BLaER1 (cell line): Measurements from ENCODE around the gene EFCAB11.

Source experiments
- H3K27ac ChIP-seq: shearing (Covaris generic); formaldehyde crosslinking; 2 replicates; pipeline ENCODE4 v1.8.1; 2022
- H3K27me3 ChIP-seq: shearing (Covaris generic); formaldehyde crosslinking; 2 replicates; pipeline ENCODE4 v1.8.1; 2022
- H3K36me3 ChIP-seq: shearing (Covaris generic); formaldehyde crosslinking; 2 replicates; pipeline ENCODE4 v1.8.1; 2022
- H3K4me1 ChIP-seq: shearing (Covaris generic); formaldehyde crosslinking; 2 replicates; pipeline ENCODE4 v1.8.1; 2022
- H3K4me2 ChIP-seq: shearing (Covaris generic); formaldehyde crosslinking; 2 replicates; pipeline ENCODE4 v1.8.1; 2022
- H3K4me3 ChIP-seq: shearing (Covaris generic); formaldehyde crosslinking; 2 replicates; pipeline ENCODE4 v1.8.1; 2022
- H3K9ac ChIP-seq: shearing (Covaris generic); formaldehyde crosslinking; 2 replicates; pipeline ENCODE4 v1.8.1; 2022
- H3K9me3 ChIP-seq: shearing (Covaris generic); formaldehyde crosslinking; 2 replicates; pipeline ENCODE4 v1.8.1; 2022
- H4K20me1 ChIP-seq: shearing (Covaris generic); formaldehyde crosslinking; 2 replicates; pipeline ENCODE4 v1.8.1; 2022
- Cebpa-rat ChIP-seq: shearing (Covaris generic); IDR thresholded peaks from 2 replicates; pipeline ENCODE4 v1.8.1; 2022

The EFCAB11 gene

GRCh38 chr14:89856871-89857345, 97.6 kb downstream of the EFCAB11 start:
- no peak overlapping the region for H3K9ac ChIP-seq
- H3K27me3 ChIP-seq = no peaks in the 10 kb centered on the region
- no peak overlapping the region for H3K27ac ChIP-seq
- H3K36me3 ChIP-seq = no peaks in the 10 kb centered on the region
- no peak overlapping the region for H3K4me3 ChIP-seq
- no peaks in the 10 kb centered on the region for H3K4me1 ChIP-seq
- TF ChIP-seq Cebpa-rat = no peak
- H3K4me2 ChIP-seq = no peak overlapping the region
- H4K20me1 ChIP-seq = no peaks in the 10 kb centered on the region
- no peaks in the 10 kb centered on the region for H3K9me3 ChIP-seq

DNA sequence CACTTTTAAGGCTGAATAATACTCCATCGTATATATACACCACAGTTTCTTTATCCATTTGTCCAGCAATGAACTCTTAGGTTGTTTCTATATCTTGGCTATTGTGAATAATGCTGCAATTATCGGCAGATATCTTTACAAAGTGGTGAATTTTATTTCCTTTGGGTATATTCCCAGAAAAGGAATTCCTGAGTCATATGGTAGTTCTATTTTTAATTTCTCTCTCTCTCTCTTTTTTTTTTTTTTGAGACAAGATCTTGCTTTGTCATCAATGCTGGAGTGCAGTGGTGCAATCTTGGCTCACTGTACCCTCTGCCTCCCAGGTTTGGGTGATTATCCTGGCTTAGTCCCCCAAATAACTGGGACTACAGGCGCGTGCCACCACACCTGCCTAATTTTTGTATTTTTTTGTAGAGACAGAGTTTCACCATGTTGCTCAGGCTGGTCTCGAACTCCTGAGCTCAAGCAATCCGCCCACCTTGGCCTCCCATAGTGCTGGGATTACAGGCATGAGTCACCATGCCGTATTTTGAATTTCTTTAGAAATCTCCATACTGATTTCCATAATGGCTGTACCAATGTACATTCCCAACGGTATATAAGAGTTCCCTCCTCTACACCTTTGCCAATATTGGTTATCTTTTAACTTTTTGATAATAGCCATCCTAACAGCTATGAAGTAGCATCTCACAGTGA, 98.4 kb downstream of the EFCAB11 start:
- no peaks in the 10 kb centered on the region for H3K36me3 ChIP-seq
- H3K27ac ChIP-seq = no peak overlapping the region
- H3K4me2 ChIP-seq = no peak overlapping the region
- no peak for TF ChIP-seq Cebpa-rat
- no peaks in the 10 kb centered on the region for H4K20me1 ChIP-seq
- no peak overlapping the region for H3K4me3 ChIP-seq
- no peak overlapping the region for H3K9ac ChIP-seq
- no peaks in the 10 kb centered on the region for H3K27me3 ChIP-seq
- H3K4me1 ChIP-seq = peaks cover under 1% of the 10 kb centered on the region; the same call in 1 of the 2 replicates
- H3K9me3 ChIP-seq = no peaks in the 10 kb centered on the region

DNA sequence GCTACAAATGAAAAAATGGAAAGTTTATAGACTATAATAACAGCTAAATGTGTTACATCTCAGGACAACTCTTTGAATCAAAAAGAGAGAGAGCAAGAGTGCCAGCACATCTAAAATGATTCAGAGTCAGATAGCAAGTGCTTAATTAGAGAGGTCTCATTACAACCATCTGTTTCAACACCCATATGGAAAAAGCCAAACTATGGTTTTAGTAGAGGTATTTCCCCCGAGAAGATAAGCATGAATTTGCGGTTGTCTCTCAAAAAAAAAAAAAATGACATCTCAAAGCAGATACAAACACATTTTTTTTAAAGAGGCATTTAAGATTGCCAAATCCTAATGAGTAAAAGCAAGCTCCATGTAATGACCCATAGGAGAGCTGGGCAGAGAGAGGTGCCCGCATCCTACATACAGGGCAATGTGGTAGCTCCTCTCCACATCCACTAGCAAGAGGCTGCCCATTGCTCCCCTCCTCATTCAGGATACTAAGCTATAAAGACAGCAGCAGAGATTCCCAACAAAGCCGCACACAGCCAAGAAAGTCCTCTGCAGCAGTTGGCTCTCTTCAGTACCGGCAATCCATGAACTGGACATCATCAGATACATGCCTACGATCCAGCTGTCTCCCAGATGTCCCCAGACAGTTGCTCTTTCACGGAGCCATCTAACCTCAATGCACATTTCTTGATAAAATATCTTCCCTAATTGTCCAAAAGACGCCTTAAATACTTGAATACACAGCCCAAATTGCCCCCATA, 100.4 kb downstream of the EFCAB11 start:
- H3K9me3 ChIP-seq = no peaks in the 10 kb centered on the region
- no peaks in the 10 kb centered on the region for H3K27me3 ChIP-seq
- TF ChIP-seq Cebpa-rat = no peak
- no peak overlapping the region for H3K4me3 ChIP-seq
- no peak overlapping the region for H3K27ac ChIP-seq
- H4K20me1 ChIP-seq = no peaks in the 10 kb centered on the region
- H3K9ac ChIP-seq = no peak overlapping the region
- peaks cover 9% of the 10 kb centered on the region for H3K4me1 ChIP-seq
- no peaks in the 10 kb centered on the region for H3K36me3 ChIP-seq
- H3K4me2 ChIP-seq = no peak overlapping the region

- no peak overlapping the region for H3K4me2 ChIP-seq
- H3K4me3 ChIP-seq = no peak overlapping the region
- no peaks in the 10 kb centered on the region for H4K20me1 ChIP-seq
- no peaks in the 10 kb centered on the region for H3K27me3 ChIP-seq
- H3K27ac ChIP-seq = no peak overlapping the region
- H3K9ac ChIP-seq = no peak overlapping the region
- H3K4me1 ChIP-seq = peaks cover 9% of the 10 kb centered on the region
- H3K9me3 ChIP-seq = no peaks in the 10 kb centered on the region
- H3K36me3 ChIP-seq = no peaks in the 10 kb centered on the region
- no peak for TF ChIP-seq Cebpa-rat
These were observed 103.4 kb downstream of the EFCAB11 start for GRCh38 chr14:89851106-89851505.

- Histone ChIP-seq H3K36me3 (no peaks in the 10 kb centered on the region), H3K4me1 (peaks cover 9% of the 10 kb centered on the region), H3K4me2 (no peak overlapping the region), H3K4me3 (no peak overlapping the region), H3K9ac (no peak overlapping the region), H3K9me3 (no peaks in the 10 kb centered on the region), H3K27ac (no peak overlapping the region), H3K27me3 (no peaks in the 10 kb centered on the region), H4K20me1 (no peaks in the 10 kb centered on the region)
- no peak for TF ChIP-seq Cebpa-rat
These were observed 104.6 kb downstream of the EFCAB11 start for GRCh38 chr14:89849931-89850330.

DNA sequence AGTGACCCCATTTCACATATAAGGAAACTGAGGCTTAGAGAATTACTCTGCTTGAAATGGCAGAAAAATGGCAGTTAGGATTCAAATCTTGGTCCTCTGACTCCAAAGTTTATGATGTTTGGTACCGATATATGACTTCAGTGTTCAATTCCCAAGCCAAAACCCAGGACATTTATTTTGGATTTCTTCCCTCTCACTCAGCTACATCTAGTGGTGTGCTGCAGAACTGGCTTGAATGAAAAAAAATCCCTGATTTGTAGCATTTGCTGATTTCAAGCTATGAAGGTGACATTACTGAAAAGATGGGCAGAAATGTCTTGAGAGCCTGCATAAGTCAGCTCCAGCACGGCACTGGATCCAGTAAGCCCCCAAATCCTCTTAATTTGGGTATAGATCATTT, 106.4 kb downstream of the EFCAB11 start:
- no peak overlapping the region for H3K4me3 ChIP-seq
- no peak for TF ChIP-seq Cebpa-rat
- H3K9ac ChIP-seq = no peak overlapping the region
- no peaks in the 10 kb centered on the region for H4K20me1 ChIP-seq
- no peaks in the 10 kb centered on the region for H3K36me3 ChIP-seq
- no peak overlapping the region for H3K27ac ChIP-seq
- H3K4me1 ChIP-seq = peaks cover 9% of the 10 kb centered on the region
- H3K4me2 ChIP-seq = no peak overlapping the region
- H3K9me3 ChIP-seq = no peaks in the 10 kb centered on the region
- H3K27me3 ChIP-seq = no peaks in the 10 kb centered on the region

DNA sequence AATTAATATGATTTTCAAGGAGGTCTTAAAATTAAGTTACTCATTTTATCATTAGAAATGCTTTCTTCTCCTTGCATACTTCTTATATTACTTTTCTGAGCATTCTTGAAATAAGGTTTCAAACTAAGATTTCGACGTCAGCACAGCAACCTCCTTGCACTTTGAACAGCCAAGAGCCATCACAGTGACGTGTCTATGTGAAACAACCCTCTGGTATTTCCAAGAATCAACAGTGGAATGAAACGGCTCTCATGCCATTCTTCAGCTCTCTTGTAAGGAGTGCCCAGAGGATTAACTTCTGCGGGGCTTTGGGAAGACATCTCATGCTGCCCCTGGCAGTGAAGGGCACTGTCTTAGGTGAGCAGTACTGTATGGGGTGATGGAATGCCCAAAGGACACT, 109.2 kb downstream of the EFCAB11 start:
- H3K27me3 ChIP-seq = no peaks in the 10 kb centered on the region
- peaks cover 1% of the 10 kb centered on the region; the same call in 1 of the 2 replicates for H3K4me1 ChIP-seq
- H3K9me3 ChIP-seq = no peaks in the 10 kb centered on the region
- H3K4me3 ChIP-seq = no peak overlapping the region
- no peak for TF ChIP-seq Cebpa-rat
- H3K36me3 ChIP-seq = no peaks in the 10 kb centered on the region
- no peak overlapping the region for H3K4me2 ChIP-seq
- H3K9ac ChIP-seq = no peak overlapping the region
- no peak overlapping the region for H3K27ac ChIP-seq
- no peaks in the 10 kb centered on the region for H4K20me1 ChIP-seq

- Histone ChIP-seq H3K4me2 (no peak overlapping the region), H3K9me3 (no peaks in the 10 kb centered on the region), H3K27me3 (no peaks in the 10 kb centered on the region), H3K36me3 (no peaks in the 10 kb centered on the region), H3K27ac (no peak overlapping the region), H4K20me1 (no peaks in the 10 kb centered on the region), H3K4me1 (no peaks in the 10 kb centered on the region), H3K4me3 (no peak overlapping the region), H3K9ac (no peak overlapping the region)
- no peak for TF ChIP-seq Cebpa-rat
These were observed 110.0 kb downstream of the EFCAB11 start for GRCh38 chr14:89844508-89844907.

GRCh38 chr14:89842837-89843236, 111.7 kb downstream of the EFCAB11 start:
- no peaks in the 10 kb centered on the region for H3K27me3 ChIP-seq
- no peaks in the 10 kb centered on the region for H4K20me1 ChIP-seq
- H3K4me2 ChIP-seq = no peak overlapping the region
- no peaks in the 10 kb centered on the region for H3K9me3 ChIP-seq
- no peaks in the 10 kb centered on the region for H3K4me1 ChIP-seq
- no peak overlapping the region for H3K9ac ChIP-seq
- no peaks in the 10 kb centered on the region for H3K36me3 ChIP-seq
- H3K4me3 ChIP-seq = no peak overlapping the region
- no peak for TF ChIP-seq Cebpa-rat
- no peak overlapping the region for H3K27ac ChIP-seq

- TF ChIP-seq Cebpa-rat = no peak
- no peaks in the 10 kb centered on the region for H3K36me3 ChIP-seq
- H4K20me1 ChIP-seq = no peaks in the 10 kb centered on the region
- H3K4me2 ChIP-seq = no peak overlapping the region
- H3K27ac ChIP-seq = no peak overlapping the region
- H3K9ac ChIP-seq = no peak overlapping the region
- H3K9me3 ChIP-seq = no peaks in the 10 kb centered on the region
- H3K27me3 ChIP-seq = no peaks in the 10 kb centered on the region
- no peaks in the 10 kb centered on the region for H3K4me1 ChIP-seq
- no peak overlapping the region for H3K4me3 ChIP-seq
These were observed 112.7 kb downstream of the EFCAB11 start for GRCh38 chr14:89841851-89842250.
